LNCAP (cell line): Measurements from ENCODE around the gene ING1.

Experiments
- CTCF ChIP-seq: fragments of 450-650 bp; IDR thresholded peaks from 2 replicates; pipeline ENCODE4 v1.5.1; 2017; ENCODE audit warnings: mild to moderate bottlenecking

ING1 gene

GRCh38 chr13:110685305-110686020, 28.0 kb upstream of the ING1 start:
- TF ChIP-seq CTCF: no peak

- no peak for TF ChIP-seq CTCF
Measured at GRCh38 chr13:110687736-110688135, 25.8 kb upstream of the ING1 start.

GRCh38 chr13:110689041-110689440, 24.5 kb upstream of the ING1 start:
- TF ChIP-seq CTCF: no peak

- TF ChIP-seq CTCF: no peak
Measured at GRCh38 chr13:110689711-110690110, 23.8 kb upstream of the ING1 start.

- no peak for TF ChIP-seq CTCF
Measured at GRCh38 chr13:110690516-110690915, 23.0 kb upstream of the ING1 start.

- TF ChIP-seq CTCF: no peak
Measured at GRCh38 chr13:110696776-110697175, 16.7 kb upstream of the ING1 start.

- TF ChIP-seq CTCF: no peak
Measured at GRCh38 chr13:110697842-110698241, 15.7 kb upstream of the ING1 start.

GRCh38 chr13:110698689-110699088, 14.8 kb upstream of the ING1 start:
- no peak for TF ChIP-seq CTCF
